Activated CD8-positive, alpha-beta memory T cell treated with anti-CD3 and anti-CD28 coated beads, Interleukin-2, amount 50 U/mL, for 48 hours (primary cell): ENCODE results near the gene CMTR1.

ENCODE experiments used
- DNase-seq: peaks from one replicate; pipeline ENCODE4 v3.0.0-alpha.2; 2020

CMTR1 gene

DNA sequence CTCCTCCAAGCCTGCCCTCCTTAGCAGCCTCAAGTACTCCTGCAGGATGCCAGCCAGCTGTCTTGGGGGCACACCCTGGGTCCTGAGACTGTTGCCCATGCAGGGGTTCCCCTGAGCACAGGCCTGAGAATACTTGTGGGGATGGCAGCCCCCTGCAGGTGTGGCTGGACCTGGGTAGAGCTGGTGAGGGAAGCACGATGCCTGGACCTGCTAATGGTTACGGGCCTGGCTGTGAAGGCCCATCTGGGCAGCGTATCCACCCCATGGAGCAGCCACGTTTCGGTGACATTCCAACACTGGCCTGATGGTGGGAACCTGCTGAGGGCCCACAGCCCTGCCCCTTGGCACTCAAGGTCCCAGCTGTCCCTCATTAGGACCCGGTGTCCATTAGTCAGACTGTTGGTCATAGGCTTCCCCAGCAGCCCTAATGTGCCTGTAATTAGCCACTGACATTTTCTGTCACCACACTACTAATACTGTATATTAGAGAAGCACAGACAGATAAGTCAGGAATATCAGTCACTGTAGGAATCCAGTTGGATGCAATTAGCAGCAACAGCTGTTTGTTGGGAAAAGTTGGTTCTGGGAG lies 46.3 kb downstream of the CMTR1 start:
- no peak for DNase-seq

DNA sequence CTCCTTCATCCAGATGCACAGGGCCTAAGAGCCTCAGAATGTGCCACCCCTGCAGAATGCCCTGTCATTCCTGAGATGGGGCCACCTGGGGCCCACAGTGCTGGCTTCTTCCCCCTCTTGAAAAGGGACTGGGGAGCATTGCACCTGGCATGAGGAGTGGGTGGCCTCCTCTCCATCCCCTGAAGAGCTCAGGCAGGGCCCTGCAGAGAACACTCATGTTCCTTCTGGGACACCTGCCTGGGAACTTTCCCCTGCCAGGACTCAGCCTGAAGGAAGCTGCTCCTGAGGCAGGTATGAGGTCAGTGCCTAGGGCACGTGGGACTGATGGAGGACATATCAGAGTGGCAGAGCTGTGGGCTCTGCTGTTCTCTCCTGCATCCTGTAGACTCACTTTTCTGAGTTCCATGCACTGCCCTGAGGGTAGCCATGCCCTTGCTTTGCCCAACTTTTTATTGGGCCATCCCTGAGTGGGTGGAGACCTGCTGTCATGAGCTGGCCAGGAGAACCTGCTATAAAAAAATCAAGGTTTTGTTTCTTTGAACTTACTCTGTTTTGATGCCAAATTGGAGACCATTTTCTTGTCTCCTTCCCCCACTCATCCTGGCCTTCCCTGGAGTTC lies 47.2 kb downstream of the CMTR1 start:
- peak; percentile 34 for DNase-seq

DNA sequence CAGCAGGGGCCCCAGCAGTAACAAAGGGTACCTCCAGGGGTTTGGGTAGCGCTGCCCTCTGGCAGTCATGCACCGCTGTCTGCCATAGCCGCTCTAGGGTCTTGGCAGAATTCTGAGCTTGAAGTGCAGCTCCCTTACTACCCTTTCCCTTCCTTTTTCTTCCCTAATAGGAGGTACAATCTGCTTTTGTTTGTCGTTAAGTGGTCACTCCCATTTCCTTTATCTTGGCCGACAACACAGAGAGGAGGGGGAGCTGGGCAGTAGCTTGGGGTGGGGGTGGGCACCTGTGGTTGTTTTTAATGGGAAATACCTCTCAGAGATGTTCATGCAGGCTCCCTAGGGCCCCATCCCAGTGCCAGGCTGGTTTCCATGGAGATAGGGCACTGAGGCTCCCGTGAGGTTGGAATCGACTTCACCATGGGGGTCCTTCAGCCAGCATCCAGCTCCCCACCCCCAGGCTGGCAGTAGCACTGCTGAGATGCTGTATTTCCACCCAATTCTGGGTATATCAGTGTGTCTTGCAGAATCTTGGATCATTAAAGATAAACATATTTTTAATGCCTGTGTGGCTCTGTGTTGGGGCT lies 48.0 kb downstream of the CMTR1 start:
- DNase-seq: peak; percentile 15

DNA sequence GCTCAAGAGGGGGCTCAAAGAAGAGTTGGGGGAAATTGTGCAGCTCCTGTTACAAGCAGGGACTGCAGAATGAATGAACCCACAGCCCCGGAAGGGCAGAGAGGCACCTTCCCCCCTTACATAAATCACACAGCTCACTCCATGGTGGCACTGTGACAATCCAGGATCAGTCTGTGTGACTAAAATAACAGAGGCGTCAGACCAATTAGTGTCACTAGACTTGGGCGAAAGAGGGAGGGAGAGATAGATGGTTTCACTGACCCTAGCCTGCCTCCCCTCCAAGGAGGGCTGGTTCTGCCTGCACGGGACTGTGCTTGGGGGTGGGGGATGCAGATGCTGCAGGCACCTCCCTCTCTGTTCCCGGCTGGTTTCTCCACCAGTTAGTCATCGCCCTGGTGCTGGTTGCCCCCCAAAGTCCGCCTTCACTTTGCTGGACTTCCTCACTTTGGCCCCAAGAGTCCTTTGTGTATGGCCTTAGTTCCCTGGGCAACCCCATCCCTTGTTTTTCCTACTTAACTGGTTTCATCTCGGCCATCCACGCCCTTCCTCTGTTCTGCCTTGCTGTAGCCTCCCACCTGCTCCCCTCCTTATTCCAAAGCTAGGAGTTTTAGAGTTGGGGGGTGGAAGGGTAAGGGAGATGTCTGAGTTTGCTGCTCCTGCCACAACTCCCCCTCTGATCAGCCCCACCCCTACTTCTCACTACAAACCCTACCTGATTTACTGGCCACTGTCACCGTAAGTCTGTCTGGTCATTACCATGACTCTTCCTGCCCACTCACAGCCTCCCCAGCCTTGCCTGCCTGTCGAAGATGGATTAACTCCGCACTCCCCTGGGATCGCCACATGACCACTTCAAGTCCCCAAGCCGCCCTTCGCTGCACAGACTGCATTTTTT lies 48.9 kb downstream of the CMTR1 start:
- peak; percentile 39 for DNase-seq

DNA sequence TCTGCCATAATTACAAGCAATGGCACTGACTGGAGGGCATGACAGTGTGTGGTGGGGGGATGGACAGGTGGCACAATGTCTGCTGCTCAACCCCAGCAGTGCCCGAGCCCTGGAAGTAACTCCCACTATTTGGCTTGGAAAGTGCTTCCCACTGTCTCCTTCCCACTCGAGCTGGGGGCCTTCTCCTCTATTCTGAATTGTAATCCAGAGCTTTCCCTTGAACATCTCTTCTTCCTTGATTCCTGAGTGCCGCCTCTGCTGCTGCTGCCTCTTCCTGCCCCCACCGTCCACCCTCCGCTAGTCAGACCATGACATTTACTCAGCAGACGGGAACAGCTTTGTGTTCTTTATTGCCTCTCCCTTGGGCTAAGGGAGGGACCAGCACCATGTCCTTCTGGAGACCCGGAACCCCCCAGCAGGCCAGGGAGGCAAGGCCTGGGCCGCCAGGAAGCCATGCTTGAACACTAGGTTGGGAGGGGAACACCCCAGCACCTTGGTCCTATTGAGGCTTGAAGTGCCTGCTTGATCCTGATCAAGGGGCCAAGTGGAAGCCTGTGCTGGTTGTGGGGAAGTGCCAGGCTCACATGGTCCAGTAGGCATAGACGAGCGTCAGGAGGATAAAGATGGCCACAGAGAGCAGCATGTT lies 49.7 kb downstream of the CMTR1 start:
- DNase-seq: peak; percentile 46

DNA sequence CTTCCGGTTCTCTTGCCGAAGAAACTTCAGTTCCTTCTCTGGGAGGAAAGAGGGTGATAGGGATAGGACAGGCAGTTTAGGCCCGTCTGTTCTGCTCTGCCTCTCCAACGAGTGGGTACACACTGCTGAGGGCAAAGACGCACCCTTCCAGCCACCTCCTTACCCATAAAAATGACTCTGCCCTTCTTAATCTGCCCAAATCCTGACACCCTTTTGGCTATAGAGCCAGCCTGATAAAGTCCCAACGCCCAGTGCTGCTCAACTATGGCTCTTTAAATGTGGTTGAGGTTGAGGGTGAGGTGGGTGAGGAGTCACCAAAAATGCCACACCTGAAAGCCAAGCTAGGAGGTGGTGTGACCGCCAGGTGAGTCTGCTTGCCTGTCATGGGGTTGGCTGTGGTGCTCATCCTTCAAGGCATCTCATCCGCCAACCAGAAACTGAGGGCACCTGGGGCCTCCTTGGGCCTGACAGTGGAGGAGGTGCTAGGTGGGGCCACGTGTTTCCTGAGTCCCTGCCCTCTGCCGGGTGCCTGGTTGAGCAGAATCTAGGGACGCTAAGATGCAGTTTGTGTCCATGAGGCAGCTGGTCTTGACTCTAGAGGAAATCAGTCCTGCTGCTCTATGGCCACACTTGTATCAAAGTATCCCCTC lies 50.4 kb downstream of the CMTR1 start:
- peak; percentile 46 for DNase-seq

DNA sequence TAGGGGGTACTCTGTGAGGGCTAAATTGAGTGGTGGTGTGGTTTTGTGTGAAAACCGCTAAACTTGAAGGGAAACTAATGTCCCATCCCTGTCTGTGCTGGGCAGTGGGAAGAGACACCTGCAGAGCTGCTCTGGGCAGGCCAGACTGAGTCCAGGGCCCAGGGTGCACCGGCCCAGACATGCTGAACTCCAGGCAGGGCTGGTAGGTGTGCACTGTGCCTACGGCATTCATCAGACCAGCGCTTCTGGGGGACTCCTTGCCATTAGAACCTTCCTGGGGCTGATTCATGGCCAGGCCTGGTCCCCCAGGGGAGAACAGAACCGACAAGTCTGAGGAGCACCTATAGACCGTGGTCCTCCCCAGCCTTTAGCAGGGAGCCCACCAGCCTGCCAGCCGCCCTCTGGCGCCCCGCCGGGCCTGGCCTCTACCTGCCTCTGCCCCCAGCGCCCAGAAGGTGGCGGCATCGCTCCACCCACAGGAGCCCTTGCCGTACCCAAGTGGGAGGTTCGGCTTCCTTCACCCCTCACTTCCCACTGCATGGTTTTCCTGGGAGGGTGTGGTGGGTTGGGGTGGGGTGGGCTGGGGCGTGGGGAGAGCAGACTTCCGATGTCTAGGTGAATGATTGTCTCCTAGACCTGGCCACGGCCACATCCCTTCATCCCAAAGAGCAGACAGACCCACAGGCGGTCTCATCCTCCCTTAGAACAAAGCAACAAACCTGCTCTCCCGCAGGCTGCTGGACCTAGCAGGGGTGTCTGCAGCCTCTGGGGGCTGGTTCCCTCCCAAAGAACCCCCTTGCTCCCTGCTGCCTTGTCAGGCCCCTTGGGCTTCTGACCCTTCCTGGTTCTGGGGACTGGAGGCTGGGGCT lies 51.1 kb downstream of the CMTR1 start:
- peak; percentile 91 for DNase-seq

DNA sequence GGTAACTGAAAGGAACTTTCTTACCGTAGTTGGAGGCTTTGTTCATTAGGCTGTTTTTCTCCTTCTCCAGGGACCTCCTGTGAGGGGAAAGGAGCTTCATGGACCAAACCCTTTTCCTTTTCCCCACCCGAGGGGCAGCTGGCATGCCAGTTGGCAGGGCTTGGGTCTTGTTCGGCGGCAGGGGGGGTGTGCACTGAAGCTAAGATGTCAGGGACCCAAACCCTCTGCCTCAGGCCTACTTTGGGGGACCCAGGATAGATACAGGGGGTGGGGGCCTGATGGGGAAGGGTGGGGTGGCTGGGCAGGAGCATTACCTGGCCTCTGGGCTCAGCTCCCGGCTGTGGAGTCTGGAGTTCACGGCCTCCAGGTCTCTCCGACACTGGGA lies 51.8 kb downstream of the CMTR1 start:
- peak; percentile 51 for DNase-seq

DNA sequence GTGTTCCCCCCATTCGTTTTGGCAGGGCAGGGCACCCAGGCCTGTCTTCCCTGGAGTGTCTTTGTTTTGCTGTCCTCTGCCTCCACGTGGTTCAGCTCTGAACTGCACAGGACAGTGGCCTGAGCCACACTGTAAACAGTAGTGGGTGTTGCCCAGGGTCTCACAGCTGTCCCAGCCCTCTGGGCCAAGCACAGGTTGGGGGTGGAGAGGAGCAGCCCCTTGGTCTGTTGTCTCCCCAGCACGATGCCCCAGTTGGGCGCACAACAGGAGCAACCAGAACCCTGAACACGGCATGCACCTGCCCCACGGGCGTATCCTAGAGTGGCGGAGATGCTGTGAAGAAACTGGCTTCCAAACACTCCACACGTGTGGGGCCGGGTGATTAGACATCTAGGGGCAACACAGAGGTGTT lies 52.3 kb downstream of the CMTR1 start:
- DNase-seq: peak; percentile 54

DNA sequence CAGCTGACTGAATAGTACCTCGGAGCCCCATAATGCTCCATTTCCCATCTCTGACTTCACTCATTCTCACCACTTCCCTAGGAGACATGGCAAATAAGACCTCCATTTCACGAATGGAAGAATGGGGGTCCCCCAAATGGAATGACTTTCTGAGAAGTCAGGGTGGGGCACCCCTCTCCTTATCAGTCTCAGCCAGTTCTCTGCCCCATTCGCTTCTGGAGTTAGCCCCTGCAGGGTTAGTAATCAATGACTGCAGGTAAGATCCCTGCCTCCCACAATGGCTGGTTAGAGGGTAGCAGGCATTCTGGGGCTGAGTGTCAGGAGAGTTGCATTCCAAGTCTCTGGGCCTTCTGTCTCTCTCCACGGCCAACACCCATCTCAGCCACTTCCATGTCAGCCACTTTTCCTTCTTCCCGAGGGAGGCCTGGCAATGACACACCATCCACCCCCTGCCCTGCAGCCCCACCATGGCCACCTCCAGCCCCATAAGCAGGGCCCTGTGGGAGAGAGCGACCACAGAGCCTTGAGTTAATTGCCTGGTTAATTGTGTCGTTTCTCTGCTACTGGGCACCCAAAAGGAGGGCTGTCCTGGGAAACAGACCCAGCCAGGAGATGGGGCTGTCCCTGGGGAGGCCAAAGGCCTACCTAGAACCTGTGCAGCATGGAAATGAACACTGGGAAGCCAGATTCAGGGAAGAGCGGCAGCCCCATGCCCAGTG lies 53.3 kb downstream of the CMTR1 start:
- DNase-seq: peak; percentile 48

DNA sequence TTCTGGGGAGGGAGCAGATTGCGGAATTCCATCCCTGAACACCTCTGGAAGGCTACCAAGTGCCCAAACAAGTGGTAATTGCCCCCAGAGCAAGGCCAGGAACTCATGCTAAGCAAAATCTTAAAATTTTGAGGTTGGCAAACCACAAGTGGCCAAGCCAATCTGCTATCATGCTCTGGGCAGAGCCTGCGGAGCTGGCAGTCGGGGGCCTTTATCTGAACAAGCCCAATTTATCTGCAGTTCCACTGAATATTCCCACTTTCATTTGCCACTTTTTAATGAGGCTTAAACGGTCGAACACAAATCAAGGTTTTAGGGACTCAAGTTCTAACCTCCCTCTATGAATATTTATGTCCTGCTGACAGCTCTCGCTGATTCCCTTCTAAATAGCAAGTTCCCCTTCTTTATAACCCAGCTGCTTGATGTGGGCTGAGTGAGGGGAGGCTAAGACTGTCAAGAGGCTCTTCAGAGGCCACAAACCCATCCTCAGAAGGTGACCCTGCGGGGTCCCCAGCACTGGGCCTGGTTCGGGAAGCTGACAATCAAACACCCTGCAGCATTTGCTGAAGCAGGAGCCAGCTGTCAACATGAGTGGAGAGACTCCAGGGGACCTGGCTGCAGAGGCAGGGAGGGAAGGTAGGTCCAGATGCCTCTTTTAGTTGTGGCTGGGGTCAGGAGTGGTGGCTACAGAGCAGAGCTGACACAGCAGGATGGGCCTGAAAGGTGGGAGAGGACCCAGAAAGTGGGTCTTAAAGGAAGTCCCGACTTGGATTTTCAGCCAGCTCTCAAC lies 54.8 kb downstream of the CMTR1 start:
- peak; percentile 50 for DNase-seq

DNA sequence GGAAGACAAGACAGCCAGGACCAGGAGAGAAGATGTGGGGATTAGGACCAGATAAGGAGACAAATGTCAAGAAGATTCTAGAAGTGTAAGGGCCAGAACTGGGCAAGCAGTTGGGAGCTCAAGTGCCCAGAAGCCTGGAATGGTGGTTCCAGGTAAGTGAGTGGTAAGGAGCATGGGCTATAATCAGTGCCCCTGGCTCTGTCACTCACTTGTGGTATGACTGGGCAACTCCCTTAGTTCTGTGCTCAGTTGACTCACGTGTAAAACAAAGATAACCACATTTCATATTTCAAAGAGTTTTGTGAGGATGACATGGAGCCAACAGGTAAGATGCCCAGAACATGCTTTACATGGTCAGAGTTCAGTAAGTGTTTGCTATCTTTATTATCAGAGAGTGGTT lies 55.5 kb downstream of the CMTR1 start:
- peak; percentile 60 for DNase-seq

DNA sequence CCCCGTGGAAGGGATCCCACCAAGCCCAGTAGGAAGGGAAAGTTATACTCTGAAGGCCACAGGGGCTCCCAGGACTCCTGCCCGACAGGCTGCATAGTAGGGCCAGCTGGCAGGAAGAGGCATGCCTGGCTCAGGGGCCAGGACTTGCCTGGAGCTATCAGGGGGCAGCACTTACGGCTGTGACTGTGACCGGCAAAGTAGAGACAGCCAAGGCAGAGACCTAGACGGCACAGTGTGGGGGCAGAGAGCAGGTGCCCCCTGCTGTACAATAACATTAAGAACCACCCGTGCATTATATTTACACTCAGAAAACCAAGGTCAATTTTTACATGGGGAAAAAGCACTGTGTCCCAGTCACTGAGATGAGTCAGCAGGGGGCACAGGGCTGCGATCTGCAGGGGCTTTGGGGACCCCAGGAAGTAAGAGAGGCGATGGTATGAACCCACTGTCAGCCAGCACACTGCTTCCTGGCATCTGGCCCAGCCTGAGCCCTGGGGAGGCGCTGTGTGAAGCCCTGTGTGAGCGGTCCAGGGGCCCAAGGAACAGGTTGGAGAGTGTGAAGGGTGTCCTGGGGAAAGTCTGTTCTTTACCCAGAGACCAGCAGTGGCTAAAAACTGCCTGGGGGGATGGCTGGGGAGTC lies 56.8 kb downstream of the CMTR1 start:
- DNase-seq: no peak

DNA sequence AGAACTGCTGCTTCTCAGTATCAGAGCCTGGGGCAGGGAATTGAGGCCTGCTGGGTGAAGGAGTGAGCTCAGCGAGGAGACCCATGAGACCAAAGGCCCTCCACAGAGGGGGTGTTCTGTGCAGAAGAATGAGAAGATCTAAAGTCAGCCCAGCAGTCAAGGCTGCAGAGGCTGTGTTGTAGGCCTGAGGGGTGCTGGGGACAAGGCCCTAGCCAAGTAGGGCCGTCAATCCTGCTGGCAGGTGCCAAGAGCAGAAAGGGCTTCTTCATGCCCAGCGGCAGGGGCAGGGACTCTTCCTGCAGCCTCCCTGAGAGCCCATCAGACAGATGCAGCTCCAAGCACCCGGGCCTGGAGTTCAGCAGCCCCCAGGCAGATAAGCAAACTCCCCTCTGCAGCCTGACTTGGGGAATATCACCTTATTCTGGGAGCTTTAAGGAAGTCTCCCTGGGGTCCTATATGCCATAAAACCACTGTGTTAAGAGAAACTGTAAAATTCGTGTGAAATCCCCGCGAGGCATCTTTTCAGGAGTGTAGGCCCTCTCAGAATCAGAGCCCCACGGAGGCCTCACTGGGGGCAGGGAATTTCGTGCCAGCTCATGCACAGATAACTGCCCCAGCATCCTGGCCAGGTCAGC lies 57.6 kb downstream of the CMTR1 start:
- DNase-seq: no peak

DNA sequence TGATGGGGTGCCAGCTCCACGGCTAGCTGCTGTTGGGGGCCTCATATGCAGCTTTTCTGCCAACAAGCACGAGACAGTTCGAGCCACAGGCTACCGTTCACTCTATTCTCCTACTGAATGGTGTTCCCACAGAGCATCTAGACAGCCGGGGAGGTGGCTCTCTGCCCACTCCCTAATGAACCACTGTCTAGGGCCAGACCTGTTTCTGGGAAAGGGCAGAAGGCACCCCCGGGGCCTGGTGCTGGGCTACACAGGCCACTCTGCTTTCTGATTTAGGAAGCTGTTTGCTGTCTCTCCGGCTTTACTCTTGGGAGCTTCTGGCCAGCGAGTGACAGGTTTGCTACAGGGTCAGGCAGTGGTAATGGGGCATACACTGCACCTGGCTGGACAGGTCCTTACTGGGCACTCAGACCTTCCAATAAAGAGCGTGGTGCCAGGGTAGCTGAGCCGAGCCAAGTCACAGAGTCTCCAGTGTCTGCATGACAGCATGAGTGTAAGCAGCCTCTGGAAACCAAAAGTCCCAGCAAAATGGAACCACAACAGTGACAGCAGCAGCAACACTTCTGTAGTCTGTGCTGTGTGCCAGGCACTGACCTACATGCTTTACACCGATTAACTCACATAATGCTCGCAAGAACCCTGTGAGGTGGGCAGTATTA lies 58.3 kb downstream of the CMTR1 start:
- no peak for DNase-seq

DNA sequence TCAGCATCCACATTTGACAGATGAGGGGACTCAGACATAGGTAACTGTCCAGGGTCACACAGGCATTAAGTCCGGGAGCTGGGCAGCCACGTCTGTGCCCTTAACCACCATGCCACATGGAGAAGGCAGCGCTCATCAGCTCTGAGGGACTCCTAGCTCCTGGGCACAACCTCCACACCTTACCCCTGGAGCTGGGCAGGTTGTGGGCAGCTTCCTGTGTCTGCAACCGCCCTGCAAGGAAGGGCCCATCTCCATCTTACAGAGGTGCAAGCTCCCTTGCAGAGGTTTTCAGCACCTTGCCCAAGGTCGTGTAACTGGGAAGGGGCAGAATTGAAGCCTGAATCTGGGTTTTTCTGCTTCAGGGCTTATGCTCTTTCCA lies 58.8 kb downstream of the CMTR1 start:
- no peak for DNase-seq

DNA sequence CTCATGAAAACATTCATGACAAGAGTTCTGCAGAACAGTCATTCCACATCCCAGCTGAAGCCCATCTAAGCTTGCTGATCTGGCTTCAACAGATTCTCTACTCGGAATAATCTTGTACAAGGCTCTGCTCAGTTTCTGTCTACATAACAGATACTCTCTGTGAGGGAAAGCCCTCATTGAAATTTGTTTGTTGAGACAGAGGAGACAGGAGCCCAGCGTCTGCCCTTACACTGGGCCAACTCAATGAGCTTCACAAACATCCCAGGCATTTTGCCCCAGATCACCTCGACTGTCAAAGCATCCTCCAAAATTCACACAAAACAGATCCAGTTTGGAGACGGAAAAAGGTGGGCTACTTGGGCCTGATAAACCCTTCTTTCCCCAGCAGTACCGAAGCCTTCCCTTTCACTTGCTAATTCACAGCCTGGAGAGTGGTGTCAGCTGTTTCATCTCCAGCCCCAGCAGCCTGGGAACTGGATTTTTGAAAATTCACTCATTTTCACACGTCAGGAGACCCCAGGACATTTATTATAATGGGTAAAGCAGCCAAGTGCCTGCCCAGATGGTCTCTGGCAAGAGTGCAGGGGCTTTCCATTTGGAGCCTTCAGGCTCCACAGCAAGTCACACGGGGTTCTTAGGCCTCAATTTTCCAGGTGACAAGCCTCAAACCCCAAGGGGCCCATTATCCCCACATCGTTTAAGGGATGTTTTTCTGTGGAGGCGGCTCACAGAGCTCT lies 59.4 kb downstream of the CMTR1 start:
- no peak for DNase-seq
